ENCODE results near the gene PAQR5.

GRCh38 chr15:69324565-69324964 lies 25.9 kb downstream of the PAQR5 start:
- no peak for TF ChIP-seq CTCF (IDR thresholded peaks at IDR 0.05)
- no peak for TF ChIP-seq POLR2A (IDR thresholded peaks at IDR 0.05)
